HUES64 (cell line): ENCODE data around the gene PTPN6.

ENCODE experiments used
- H3K27ac ChIP-seq: 2 replicates; pipeline ENCODE4 v1.7.0; 2013; ENCODE audit warnings: low read depth, low read length, inconsistent platforms
- H3K27me3 ChIP-seq: 2 replicates; pipeline ENCODE4 v1.6.1; 2013; ENCODE audit warnings: mild to moderate bottlenecking, low read length; ENCODE audit not compliant: insufficient read depth
- H3K36me3 ChIP-seq: 2 replicates; pipeline ENCODE4 v1.6.1; 2013; ENCODE audit warnings: mild to moderate bottlenecking, low read length; ENCODE audit not compliant: insufficient read depth
- H3K4me1 ChIP-seq: 2 replicates; pipeline ENCODE4 v1.6.1; 2013; ENCODE audit warnings: mild to moderate bottlenecking, low read length, moderate library complexity; ENCODE audit not compliant: insufficient read depth
- H3K4me3 ChIP-seq: 2 replicates; pipeline ENCODE4 v1.5.1; 2013; ENCODE audit warnings: mild to moderate bottlenecking, low read length, moderate library complexity
- H3K9ac ChIP-seq: 2 replicates; pipeline ENCODE4 v1.6.1; 2013; ENCODE audit warnings: mild to moderate bottlenecking, low read depth, low read length
- H3K9me3 ChIP-seq: 2 replicates; pipeline ENCODE4 v1.6.1; 2013; ENCODE audit warnings: low read depth, low read length; ENCODE audit not compliant: insufficient read depth
- WGBS: fragments of 150-250, 120-280 bp; methylation state at CpG from one replicate; pipeline ENCODE4 v1.1.7; 2013; ENCODE audit warnings: missing lambda C conversion rate; 5-methylcytosine and 5-hydroxymethylcytosine counted together

Gene PTPN6

GRCh38 chr12:6959805-6960592 lies 8.8 kb downstream of the PTPN6 start:
- Histone ChIP-seq H3K9me3 (no peaks in the 10 kb centered on the region), H3K27me3 (no peaks in the 10 kb centered on the region), H3K9ac (no peak overlapping the region), H3K4me1 (peaks cover 22% of the 10 kb centered on the region), H3K4me3 (no peak overlapping the region), H3K27ac (peak overlapping the region; percentile 77; the same call in 1 of the 2 replicates), H3K36me3 (peaks cover 10% of the 10 kb centered on the region)
- 92% methylated on average over 26 of the region's 26 CpGs for WGBS

- WGBS = 81% methylated on average over 13 of the region's 13 CpGs
- peak overlapping the region; percentile 77 for H3K27ac ChIP-seq
- H3K9ac ChIP-seq = peak overlapping the region; percentile 43
- peaks cover 22% of the 10 kb centered on the region for H3K4me1 ChIP-seq
- H3K36me3 ChIP-seq = peaks cover 16% of the 10 kb centered on the region
- H3K4me3 ChIP-seq = no peak overlapping the region
- H3K27me3 ChIP-seq = no peaks in the 10 kb centered on the region
- no peaks in the 10 kb centered on the region for H3K9me3 ChIP-seq
Measured at GRCh38 chr12:6960593-6961277, 9.6 kb downstream of the PTPN6 start.

GRCh38 chr12:6961278-6961694 lies 10.1 kb downstream of the PTPN6 start:
- peak overlapping the region; percentile 64 for H3K4me3 ChIP-seq
- peaks cover 22% of the 10 kb centered on the region for H3K36me3 ChIP-seq
- no peaks in the 10 kb centered on the region for H3K27me3 ChIP-seq
- WGBS = 61% methylated on average over 24 of the region's 24 CpGs
- peaks cover 22% of the 10 kb centered on the region for H3K4me1 ChIP-seq
- no peaks in the 10 kb centered on the region for H3K9me3 ChIP-seq
- peak overlapping the region; percentile 43; the same call in 1 of the 2 replicates for H3K9ac ChIP-seq
- H3K27ac ChIP-seq = peak overlapping the region; percentile 77

GRCh38 chr12:6961695-6962284 lies 10.6 kb downstream of the PTPN6 start:
- Histone ChIP-seq H3K9ac (peak overlapping the region; percentile 43), H3K27ac (peak overlapping the region; percentile 77), H3K27me3 (no peaks in the 10 kb centered on the region), H3K4me3 (peak overlapping the region; percentile 64), H3K9me3 (no peaks in the 10 kb centered on the region), H3K4me1 (peaks cover 22% of the 10 kb centered on the region), H3K36me3 (peaks cover 25% of the 10 kb centered on the region)
- 14% methylated on average over 15 of the region's 16 CpGs for WGBS

DNA sequence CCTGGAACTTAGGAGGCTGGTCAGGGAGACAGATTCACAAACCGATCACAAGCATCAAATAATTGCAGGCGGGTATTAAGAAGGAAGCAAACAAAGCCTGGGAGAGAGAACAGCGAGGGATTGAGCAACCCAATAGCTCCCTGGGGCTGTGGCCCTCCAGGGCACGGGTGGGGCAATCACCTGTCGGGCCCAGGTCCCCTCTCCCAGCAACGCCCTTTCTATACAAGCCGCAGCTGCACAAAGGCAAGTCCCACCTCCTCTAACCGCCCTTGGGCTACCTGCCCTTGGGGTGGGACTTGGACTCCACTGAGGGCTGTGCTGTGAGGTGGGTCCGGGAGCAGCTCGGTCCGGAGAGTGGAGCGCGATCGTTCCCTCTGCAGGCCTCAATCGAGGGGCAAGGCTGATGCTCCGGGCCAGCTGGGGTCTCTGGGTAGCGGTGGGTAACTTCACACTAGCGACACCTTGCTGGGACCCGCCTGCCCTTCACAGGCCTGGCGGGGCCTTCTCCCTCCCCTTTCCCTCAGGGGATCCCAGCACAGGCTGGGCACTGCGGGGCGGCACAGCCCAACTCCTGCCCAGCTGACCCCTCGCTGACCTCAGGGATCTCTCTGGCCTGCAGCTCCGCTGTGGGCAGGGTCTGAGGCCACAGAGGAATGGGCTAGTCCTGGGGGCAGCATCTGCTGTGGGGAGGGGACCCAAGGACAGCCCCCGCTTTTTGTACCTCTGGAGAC lies 11.3 kb downstream of the PTPN6 start:
- Histone ChIP-seq H3K9ac (peak overlapping the region; percentile 43), H3K27me3 (no peaks in the 10 kb centered on the region), H3K4me1 (peaks cover 22% of the 10 kb centered on the region), H3K4me3 (peak overlapping the region; percentile 64), H3K9me3 (no peaks in the 10 kb centered on the region), H3K36me3 (peaks cover 32% of the 10 kb centered on the region), H3K27ac (peak overlapping the region; percentile 77)
- 68% methylated on average over 25 of the region's 25 CpGs for WGBS

DNA sequence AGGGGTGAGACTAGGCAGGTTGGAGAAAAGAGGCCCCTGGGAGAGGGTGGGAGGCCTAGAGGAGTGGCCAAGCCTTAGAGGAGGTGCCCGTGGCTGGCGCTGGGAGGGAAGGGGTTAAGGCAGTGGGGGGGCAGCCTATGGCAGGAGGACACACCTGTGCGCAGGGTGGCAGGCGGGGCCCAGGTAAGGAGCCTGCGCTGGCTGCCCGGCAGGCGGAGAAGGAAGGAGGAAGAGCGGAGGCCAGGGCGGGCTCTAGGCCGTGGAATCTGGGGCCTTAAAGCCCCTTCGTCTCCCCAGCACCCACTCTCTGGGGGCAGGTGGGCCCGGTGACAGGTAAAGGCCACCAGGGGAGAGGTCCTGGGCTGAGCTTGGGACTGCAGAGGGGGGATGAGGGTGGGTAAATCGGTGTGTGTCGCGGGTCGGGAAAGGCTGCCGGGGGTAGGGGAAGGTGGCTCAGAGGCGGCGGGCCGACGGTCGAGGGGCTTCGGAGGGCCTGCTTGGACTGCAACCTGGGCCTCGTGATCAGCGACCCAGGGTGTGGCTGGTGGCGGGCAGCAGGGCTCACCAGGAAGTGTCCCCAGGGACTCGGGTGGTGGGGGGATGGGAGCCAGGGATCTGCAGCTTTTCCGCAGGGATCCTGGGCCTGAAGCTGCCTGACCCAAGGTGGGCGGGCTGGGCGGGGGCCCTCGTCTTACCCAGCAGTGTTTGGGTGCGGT lies 12.0 kb downstream of the PTPN6 start:
- Histone ChIP-seq H3K27ac (peak overlapping the region; percentile 77), H3K9ac (peak overlapping the region; percentile 43), H3K27me3 (no peaks in the 10 kb centered on the region), H3K36me3 (peaks cover 39% of the 10 kb centered on the region), H3K4me3 (peak overlapping the region; percentile 64), H3K9me3 (no peaks in the 10 kb centered on the region), H3K4me1 (peaks cover 22% of the 10 kb centered on the region)
- 89% methylated on average over 32 of the region's 32 CpGs for WGBS

DNA sequence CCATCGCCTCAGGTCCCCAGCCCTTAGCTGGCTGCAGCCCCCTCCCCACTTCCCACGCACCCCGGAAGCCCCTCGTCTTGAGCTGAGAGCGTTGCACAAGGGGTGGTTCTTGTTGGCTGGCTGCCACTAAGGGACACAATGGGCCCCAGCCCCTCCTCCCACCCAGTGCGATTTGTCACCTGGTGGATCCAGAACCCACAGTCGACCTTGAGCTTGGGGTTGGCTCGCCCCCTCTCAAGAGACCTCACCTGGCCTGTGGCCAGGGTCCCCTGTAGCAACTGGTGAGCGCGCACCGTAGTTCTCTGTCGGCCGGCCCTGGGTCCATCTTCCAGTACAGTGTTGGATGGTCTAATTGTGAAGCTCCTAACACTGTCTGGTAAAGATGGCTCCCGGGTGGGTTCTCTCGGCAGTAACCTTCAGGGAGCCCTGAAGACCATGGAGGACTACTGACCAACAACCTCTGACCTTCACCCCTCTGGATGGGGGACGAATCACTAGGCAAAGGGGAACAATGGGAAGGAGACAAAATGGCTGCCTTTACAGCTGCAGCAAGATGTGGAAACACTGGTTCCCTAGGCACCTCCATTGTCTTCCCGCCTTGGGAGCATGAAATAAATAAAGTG lies 12.7 kb downstream of the PTPN6 start:
- H3K4me1 ChIP-seq = peaks cover 25% of the 10 kb centered on the region
- H3K9me3 ChIP-seq = no peaks in the 10 kb centered on the region
- 91% methylated on average over 17 of the region's 17 CpGs for WGBS
- peaks cover 46% of the 10 kb centered on the region for H3K36me3 ChIP-seq
- peak overlapping the region; percentile 39 for H3K4me3 ChIP-seq
- H3K27me3 ChIP-seq = no peaks in the 10 kb centered on the region
- peak overlapping the region; percentile 40 for H3K9ac ChIP-seq
- peak overlapping the region; percentile 77 for H3K27ac ChIP-seq

DNA sequence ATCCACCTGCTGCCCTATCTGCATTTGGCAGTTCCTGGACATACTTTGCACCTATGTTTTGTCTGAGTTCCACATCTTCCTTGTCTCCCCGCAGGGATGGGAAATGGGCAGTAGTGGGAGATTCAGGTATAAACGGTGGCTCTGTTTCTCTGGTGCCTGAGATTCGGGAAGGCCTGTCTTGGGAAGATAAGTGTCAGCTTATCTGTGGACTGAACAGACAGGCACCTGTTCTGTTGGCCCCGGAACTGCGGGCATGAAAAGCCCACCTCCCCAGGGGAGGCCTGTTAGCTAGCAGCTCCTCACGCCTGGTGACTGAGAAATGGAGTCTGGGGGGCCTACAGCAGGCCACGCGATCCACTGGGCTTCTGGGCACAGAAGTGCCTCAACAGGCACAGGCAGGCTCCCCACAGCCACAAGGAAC lies 13.5 kb downstream of the PTPN6 start:
- Histone ChIP-seq H3K4me3 (no peak overlapping the region; the same call in 1 of the 2 replicates), H3K36me3 (peaks cover 52% of the 10 kb centered on the region), H3K9me3 (no peaks in the 10 kb centered on the region), H3K27ac (peak overlapping the region; percentile 77; the same call in 1 of the 2 replicates), H3K4me1 (peaks cover 30% of the 10 kb centered on the region), H3K9ac (peak overlapping the region; percentile 40; the same call in 1 of the 2 replicates), H3K27me3 (no peaks in the 10 kb centered on the region)
- WGBS = 87% methylated on average over 8 of the region's 8 CpGs

GRCh38 chr12:6965026-6965661 lies 14.0 kb downstream of the PTPN6 start:
- Histone ChIP-seq H3K9ac (no peak overlapping the region), H3K9me3 (no peaks in the 10 kb centered on the region), H3K4me1 (peaks cover 30% of the 10 kb centered on the region), H3K36me3 (peaks cover 52% of the 10 kb centered on the region), H3K27ac (peak overlapping the region; percentile 77; the same call in 1 of the 2 replicates), H3K4me3 (no peak overlapping the region), H3K27me3 (no peaks in the 10 kb centered on the region)
- WGBS = 51% methylated on average over 12 of the region's 12 CpGs
